ENCODE data around the gene GULP1.

- TF ChIP-seq AR (CRISPR knock-in tag; IDR thresholded peaks at IDR 0.05) (no peak), ZNF232 (CRISPR knock-in tag; IDR thresholded peaks at IDR 0.05) (no peak), CTCF (IDR thresholded peaks at IDR 0.05) (no peak), TCF7 (CRISPR knock-in tag; IDR thresholded peaks at IDR 0.05; ENCODE audit: low read depth) (no peak), ZBTB21 (CRISPR knock-in tag; IDR thresholded peaks at IDR 0.05; ENCODE audit: borderline replicate concordance) (no peak), TP53 (CRISPR knock-in tag; IDR thresholded peaks at IDR 0.05) (no peak), CREB1 (CRISPR knock-in tag; IDR thresholded peaks at IDR 0.05) (no peak), ZNF317 (CRISPR knock-in tag; IDR thresholded peaks at IDR 0.05; ENCODE audit: borderline replicate concordance, low read depth) (no peak), ZNF121 (CRISPR knock-in tag; IDR thresholded peaks at IDR 0.05) (no peak), RORB (CRISPR knock-in tag; IDR thresholded peaks at IDR 0.05) (no peak), MAX (CRISPR knock-in tag; IDR thresholded peaks at IDR 0.05) (no peak), NR2C2 (CRISPR knock-in tag; IDR thresholded peaks at IDR 0.05) (no peak), SMAD3 (CRISPR knock-in tag; IDR thresholded peaks at IDR 0.05; ENCODE audit: borderline replicate concordance) (no peak), TEAD1 (CRISPR knock-in tag; IDR thresholded peaks at IDR 0.05) (no peak)
These were observed 24.1 kb downstream of the GULP1 start for GRCh38 chr2:188315750-188316149.

Data from WTC11 (cell line).